SW480 (cell line): ENCODE measurements around the gene MAN1B1.
A peak's percentile ranks its signal among the peaks of the same experiment; 100 is the strongest.
"Not testable (repeated sequence)": the region's sequence is repeated elsewhere in the genome, so short reads cannot be mapped to it uniquely, and the experiment has no call there.

ENCODE experiments used
- DNase-seq: peaks from one replicate; pipeline ENCODE4 v3.0.0-alpha.2; 2016; ENCODE audit warnings: low spot score

The MAN1B1 gene

DNA sequence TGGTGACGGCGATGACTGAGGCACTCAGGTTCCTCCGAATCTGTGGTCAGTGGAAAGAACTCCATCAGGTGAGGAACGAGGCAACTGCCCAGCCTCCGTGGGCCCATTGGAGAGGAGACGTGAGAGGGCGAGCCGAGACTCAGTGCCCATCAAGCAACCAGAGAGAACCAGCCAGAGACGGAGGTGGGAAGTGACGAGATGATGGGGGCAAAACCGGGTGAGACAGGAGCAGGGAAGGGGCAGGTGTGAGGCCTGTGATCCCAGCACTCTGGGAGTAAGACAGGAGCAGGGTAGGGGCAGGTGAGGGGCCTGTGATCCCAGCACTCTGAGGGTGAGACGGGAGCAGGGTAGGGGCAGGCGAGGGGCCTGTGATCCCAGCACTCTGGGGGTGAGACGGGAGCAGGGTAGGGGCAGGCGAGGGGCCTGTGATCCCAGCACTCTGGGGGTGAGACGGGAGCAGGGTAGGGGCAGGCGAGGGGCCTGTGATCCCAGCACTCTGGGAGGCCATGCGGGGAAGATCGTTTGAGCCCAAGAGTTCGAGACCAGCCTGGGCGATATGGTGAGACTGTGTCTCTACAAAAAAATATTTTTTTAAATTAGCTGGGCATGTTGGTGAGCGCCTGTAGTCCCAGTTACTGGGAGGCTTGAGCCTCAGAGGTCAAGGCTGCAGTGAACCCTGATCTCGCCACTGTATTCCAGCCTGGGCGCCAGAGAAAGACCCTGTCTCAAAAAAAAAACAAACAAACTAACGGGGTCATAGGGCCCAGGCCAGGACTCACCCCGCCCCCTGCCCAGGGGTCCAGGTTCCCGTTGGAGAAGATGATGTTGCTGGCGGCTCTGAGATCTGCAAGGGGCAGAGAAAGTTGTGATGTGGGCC lies 24.4 kb downstream of the MAN1B1 start:
- no peak for DNase-seq

DNA sequence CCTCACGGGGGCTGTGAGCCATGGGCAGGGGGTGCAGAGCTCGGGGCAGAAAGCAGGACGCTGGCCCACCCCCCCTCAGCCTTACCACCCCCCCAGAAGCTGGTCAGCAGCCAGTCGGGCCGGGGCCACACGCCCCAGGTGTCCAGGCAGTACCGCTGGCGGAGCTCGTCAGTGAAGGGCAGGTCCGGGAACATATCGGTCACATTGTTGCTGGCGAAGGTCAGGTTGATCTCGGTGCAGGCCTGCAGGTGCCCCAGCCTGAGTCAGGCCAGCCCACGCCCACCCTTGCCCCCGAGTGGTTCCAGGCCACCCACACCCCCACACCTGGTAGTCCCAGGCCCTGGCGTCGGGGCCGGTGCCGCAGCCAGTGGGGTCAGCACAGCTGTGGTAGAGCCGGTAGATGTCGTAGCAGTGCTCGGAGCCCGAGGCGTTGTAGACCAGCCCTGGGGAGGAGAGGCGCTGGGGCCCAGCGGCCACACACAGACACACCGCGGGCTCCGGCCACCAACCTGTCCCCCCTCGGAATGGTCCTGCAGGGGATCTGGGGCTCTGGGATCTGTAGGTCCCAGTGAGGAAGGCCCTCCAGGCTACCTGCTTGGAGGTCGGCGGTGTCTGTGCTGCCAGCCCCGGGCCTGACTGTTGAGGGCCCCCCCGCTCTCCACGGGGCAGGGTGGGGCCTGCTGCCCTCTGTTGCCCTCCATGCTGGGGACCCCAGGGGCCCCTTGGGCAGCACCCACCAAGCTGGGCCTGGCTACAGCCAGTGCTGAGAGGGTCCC lies 25.2 kb downstream of the MAN1B1 start:
- no peak for DNase-seq

DNA sequence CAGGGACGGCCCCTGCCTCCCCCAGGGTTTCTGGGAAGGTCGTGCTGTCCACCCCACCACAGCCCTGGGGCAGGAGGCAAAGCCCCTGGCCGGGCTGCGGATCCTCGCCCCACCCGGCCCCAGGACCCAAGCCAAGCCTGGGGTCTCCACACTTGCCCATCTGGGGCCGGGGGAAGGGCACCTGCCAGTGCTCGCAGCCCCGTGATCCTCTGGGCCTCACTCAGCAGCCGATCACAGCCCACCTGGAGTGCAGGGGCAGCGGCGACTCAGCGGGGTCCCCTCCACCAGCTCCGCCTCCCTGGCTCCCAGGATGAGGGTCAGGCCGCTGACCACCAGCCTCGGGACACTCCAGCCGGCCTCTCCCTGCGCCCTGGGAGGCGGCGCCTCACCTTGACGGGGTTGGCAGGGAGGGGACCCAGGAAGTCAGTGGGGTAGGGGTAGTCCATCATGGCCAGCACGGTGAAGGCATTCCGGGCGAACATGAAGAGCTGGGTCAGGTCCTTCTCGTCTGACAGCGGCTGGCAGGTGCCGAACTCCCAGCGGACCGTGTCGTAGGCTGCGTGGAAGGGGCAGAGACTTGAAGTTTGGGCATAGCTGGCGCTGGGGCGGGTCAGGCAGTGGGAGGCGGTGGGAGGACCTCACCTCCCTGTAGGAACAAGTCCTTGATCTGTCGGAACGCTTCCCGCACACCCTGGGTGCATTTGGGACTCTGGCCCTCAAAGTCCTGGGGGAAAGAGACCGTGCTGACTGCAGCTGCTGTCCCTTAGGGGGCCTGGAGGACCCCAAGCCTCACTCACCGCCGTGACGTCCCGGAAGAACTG lies 26.0 kb downstream of the MAN1B1 start:
- no peak for DNase-seq

DNA sequence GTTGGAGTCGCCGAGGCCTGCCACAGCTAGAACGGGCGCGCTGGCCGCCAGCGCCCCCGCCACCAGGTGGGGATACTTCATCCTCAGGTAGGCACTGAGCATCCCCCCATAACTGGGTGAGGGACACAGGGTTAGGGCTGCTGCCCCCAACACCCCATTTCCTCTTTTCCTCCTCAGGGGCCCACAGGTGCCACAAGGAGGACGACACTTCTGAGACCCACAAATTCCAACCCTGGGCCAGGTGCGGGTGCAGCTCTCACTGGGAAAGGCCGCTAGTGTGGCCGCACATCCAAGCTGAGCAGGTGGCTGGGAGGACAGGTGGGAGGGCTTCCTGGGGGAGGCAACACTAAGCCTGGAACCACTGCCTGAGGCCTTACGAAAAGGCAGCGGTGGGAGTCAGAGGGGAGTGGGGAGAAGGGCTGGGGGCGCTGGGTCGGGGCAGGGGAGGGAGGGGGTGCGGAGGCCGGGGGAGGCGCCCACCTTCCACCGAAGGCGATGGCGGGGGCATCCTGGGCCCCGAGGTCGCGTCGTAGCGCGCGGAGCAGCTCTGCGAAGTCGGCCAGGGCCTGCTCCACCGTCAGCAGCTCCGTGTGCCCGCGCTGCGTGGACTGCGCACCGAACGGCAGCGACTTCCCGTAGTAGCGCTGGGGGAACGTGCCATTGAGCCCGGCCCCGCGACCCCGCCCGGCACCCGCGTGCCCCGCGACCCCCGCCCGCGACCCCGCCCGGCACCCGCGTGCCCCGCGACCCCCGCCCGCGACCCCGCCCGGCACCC lies 26.8 kb downstream of the MAN1B1 start:
- no peak for DNase-seq

DNA sequence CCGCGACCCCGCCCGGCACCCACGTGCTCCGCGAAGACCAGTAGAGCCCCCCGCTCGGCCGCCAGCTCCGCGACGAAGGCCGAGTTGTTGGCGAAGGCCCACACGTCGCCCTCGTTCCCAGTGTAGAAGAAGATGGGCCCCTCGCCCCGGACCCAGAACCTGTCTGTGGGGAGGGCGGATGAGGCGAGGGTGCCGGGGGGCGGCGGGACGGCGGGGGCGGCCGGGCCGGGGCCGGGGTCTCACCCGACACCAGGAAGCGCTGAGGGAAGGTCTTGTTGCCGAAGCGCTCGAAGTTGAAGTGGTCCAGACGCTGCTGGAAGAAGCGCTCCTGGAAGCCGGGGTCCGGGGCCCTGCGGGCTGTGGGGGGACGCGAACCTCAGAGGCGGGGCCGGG lies 27.4 kb downstream of the MAN1B1 start:
- DNase-seq: no peak

DNA sequence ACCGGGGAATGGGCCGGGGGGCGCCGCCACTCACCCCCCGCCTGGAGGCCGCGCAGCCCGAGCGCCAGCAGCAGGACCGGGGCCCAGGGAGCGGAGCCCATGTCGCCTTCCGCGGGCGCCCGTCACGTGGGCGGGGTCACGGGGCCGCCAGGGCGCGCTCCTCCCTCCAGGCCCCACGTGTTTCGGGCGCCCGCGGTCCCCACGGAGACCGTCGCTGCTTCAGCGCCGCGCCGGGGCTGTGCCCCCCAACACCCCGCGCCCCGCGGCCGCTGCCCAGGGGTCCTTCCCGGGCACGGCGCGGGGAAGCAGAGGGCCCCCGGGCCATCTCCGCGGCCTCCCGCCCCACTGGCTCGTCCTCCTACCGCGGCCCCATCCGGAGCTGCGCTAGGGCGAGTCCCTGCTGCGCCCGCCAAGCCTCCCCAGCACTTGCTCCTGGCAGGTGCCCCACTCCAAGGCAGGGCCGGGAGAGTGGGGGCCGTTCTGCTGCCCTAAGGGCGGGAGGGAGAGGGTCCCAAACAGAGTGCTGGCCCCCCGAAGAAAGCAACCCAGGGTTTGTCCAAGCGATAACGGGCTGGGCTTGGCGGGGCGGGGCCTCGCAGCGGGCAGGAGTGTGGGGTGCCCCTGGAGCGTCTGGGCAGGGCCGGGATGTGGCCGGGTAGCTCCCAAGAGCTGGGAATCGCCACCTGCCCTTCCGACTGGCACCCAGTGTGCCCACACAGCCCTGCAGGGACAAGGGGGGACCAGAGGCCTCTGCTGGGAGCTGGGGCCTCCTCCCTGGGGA lies 28.0 kb downstream of the MAN1B1 start, which contains the start of gene DPP7:
DPP7 (minus strand) TSS at position 121 of the 781 bp plus-strand sequence; CDS start at position 101, 20 bp downstream.
- DNase-seq: peak; percentile 52

DNA sequence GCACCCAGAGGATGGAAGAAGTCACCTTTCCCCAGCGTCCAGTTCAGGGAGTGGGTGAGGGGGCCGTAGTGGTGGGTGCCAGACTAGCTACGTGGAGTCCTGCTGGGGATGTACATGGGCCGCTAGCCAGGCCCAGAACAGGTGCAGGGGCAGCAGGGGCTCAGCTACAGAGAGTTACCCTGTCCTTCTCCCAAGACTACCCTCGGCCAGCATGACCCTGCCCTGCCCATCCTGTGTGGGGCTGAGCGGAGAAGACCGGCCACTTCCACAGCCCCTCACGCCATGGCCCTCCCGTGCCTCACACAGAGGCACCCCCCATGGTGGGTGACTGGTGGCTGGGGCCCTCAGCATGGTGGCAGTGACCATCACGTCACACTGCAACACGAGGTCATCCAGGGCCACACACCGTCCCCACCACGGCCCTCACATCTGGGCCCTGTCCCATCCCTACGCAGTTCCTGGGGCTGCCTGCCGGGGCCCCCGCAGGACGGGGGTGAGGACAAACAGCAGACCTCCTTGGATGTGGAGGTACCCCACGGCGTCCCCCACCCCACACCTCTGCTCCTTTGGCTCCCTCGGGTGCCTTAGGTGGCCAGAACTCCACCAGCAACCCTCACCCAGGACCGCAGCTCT lies 28.7 kb downstream of the MAN1B1 start:
- no peak for DNase-seq

DNA sequence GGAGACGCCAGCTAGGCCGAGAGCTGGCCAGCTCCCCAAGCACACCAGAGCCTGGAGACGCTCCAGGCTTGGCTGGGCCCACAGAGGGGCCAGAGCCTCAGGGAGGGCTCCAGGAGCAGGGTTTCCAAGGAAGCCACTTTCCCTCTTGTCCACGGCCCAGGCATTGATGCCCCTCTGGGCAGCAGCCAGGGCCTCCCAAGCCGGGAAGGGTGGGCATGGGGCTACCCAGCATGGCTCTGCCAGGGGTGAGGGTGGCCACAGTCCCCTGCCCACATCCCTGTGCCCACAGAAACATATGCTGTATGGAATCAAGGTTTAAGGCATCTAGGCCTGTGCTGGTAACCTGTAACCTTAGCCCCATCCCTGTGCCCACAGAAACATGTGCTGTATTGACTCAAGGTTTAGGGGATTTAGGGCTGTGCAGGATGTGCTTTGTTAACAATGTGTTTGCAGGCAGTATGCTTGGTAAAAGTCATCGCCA lies 29.3 kb downstream of the MAN1B1 start:
- DNase-seq: no peak

DNA sequence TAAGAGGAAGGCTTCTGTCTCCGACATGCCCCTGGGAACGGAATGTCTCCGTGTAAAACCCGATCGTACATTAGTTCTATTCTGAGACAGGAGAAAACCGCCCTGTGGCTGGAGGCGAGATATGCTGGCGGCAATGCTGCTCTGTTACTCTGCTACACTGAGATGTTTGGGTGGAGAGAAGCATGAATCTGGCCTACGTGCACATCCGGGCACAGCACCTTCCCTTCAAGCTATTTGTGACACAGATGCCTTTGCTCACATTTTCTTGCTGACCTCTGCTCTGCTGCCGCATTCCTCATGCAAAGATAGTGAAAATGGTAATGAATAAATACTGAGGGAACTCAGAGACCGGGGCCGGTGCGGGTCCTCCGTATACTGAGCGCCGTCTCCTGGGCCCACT lies 29.9 kb downstream of the MAN1B1 start:
- no peak for DNase-seq

DNA sequence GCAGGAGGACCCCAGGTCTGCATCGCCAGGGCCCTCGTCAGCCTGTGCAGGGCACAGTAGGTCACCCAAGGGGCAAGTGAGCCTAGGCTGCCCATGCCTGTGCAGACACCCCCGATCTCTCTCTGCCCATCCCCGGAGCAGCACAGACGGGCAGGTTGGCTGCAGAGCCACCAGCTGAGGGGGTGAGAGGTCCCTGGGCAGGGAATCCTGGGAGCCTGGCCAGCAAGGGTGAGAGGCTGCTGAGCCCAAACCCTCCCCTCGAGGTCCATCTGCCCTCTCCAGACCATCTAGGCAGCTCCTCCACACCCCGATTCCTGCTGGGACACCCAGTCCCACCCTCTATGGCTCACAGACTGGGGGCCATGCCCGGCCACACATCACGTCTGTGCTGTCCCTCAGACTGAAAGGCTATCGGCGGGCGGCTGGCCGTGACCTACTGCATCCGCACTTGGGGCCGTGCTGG lies 30.5 kb downstream of the MAN1B1 start:
- DNase-seq: no peak

DNA sequence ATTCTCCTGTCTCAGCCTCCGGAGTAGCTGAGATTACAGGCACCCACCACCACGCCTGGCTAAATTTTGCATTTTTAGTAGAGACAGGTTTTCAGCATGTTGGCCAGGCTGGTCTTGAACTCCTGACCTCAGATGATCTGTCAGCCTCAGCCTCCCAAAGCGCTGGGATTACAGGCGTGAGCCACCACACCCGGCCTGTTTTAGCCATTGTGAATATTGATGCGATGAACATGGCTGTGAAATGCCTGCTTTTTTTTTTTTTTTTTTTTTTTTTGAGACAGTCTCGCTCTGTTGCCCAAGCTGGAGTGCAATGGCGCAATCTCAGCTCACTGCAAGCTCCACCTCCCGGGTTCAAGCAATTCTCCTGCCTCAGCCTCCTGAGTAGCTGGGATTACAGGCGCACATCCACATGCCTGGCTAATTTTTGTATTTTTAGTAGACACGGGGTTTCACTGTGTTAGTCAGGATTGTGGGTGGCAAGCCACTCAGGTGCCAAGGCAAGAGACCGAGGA lies 31.4 kb downstream of the MAN1B1 start:
- DNase-seq: not testable (repeated sequence)

DNA sequence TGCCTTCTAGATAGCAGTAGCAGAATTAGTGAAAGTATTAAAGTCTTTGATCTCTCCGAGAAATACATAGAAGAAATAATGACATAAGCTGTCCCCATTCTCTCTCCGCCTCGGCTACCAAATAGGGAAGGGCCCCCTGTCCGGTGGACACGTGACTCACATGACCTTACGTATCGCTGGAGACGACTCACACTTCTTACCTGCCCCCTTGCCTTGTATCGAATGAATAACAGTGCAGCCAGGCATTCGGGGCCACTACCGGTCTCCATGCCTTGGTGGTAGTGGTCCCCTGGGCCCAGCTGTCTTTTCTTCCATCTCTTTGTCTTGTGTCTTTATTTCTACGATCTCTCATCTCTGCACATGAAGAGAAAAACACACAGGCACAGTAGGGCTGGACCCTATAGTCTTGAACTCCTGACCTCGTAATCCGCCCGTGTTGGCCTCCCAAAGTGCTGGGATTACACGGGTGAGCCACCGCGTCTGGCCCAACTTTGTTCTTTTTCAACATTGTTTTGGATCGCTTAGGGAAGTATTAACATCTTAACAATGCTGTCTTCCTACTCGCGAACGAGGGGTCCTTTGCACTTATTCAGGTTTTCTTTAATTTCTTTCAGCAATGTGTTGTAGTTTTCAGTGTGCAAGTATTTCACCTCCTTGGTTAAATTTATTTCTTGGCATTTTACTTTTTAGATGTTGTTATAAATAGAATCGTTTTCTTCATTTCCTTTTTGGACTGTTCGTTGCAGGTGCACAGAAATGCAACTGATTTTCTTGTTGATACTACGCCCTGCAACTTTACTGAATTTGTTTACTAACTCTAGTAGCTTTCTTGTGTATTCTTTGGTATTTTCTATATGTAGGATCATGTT lies 35.4 kb downstream of the MAN1B1 start:
- DNase-seq: not testable (repeated sequence)

DNA sequence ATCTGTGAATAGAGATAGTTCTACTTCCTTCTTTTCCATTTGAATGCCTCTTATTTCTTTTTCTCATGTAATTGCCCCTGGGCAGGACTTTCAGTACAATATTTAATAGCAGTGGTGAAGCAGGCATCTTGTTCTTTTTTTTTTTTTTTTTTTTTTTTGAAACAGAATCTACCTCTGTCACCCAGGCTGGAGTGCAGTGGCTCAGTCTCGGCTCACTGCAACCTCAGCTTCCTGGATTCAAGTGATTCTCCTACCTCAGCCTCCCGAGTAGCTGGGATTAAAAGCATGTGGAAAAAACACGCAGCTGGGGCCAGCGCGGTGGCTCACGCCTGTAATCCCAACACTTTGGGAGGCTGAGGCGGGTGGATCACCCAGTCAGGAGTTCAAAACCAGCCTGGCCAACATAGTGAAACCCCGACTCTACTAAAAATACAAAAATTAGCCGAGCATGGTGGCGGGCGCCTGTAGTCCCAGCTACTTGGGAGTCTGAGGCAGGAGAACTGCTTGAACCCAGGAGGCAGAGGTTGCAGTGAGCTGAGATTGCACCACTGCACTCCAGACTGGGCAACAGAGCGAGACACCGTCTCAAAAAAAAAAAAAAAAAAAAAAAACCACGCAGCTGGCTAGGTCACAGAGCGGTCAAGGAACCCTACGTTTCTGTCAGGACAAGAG lies 36.1 kb downstream of the MAN1B1 start:
- DNase-seq: not testable (repeated sequence)

DNA sequence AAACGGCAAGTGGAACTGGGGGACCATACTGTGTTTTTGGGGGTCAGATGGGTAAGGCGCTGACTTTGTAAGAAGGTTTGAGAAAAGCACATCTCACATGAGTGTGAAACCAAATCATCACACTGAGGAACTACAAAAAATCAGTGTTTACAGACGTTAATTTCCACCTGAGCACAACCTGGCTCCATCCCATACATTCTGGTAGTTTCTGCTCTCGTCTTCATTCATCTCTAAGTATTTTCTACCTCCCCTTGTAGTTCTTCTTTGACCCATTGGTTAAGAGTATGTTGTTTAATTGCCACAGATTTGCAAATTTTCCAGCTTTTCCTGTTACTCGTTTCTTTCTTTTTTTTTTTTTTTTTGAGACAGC lies 36.7 kb downstream of the MAN1B1 start:
- no peak for DNase-seq

DNA sequence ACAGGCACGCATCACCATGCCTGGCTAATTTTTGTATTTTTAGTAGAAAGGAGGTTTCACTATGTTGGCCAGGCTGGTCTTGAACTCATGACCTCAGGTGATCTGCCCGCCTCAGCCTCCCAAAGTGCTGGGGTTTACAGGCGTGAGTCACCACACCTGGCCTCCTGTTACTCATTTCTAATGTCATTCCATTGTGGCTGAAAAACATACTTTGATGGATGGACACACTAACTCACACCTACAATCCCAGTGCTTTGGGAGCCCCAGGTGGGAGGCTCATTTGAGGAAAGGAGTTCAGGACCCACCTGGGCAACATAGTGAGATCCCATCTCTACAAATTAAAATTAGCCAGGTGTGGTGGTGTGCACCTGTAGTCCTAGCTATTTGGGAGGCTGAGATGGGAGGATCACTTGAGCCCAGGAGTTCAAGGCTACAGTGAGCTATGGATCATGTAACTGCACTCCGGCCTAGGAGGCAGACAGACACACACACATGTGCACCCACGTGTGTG lies 37.2 kb downstream of the MAN1B1 start:
- DNase-seq: not testable (repeated sequence)

DNA sequence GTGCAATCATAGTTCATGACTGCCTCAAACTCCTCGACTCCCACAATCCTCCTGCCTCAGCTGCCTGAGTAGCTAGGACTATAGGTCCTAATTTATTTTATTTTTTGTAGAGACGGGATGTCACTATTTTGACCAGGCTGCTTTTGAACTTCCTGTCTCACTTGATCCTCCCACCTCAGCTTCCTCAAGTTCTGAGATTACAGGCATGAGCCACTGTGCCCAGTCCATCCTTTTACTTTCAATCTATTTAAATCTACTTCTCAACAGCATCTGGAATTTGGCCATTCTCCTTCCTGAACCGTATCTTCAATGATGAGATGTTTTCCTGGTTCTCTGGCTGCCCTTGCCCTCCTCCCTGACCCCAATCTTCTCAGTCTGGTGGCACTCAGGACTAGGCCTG lies 40.0 kb downstream of the MAN1B1 start:
- no peak for DNase-seq

DNA sequence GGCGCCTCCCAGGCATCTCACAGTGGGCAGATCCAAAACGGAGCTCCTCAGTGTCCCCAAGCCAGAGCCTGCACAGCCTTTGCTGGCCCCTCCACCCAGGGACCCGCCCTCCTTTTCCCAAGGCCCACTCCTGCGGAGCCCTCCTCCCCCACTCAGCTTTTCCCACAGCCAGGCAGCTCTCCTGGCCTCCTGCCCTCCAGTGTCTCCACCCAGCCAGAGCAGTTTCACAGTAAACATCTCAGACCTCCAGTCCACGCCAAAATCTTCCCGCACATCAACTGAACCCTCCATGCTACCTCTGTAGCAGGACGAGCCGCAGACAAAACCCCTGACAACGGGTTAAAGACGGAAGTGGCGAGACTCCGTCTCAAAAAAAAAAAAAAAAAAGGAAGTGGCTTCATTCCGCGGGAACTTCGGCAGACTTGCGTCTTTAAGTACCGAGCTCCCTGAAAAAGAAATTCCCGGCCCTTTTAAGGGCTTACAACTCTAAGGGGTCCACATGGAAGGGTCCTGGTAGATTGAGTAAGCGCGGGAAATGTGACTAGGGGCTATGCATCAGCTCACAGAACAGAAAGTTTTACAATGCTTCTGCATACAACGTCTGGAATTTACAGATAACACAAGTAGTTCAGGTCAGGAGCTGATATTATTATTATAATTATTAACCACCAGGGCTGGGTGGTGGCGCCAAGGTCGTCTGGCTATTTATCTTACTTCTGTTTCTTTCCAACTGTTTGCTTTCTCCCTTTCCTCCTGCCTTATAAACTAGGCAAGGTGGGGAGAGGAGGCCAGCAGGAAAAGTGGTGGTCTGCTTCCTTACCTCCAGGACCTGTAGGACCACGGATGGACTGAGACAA lies 40.7 kb downstream of the MAN1B1 start:
- DNase-seq: no peak
